Adrenal gland (tissue), 5 donors: ENCODE results near the gene ARHGAP31.
"Not testable (repeated sequence)": the region's sequence is repeated elsewhere in the genome, so short reads cannot be mapped to it uniquely, and the experiment has no call there.

Experiments
- POLR2A ChIP-seq, 2 donors: fragments of 450-650 bp; IDR thresholded peaks; one replicate each; pipeline ENCODE4 v1.6.1; 2017; ENCODE audit warnings: antibody characterized with exemption in 2 of 2, mild to moderate bottlenecking in 2 of 2, moderate library complexity in 1 of 2
- TF ChIP-seq, protein P1 (sequence below), 6 experiments: fragments of 450-650 bp in 4 of 6; fragments of 200-600 bp in 2 of 6; sonication (generic) in 1 of 6; IDR thresholded peaks; 1 replicate in 5 of 6; 2 replicates in 1 of 6; pipeline versions ENCODE4 v1.5.1 to v1.8.0; 2016 to 2021; ENCODE audit warnings: antibody characterized with exemption in 6 of 6, mild to moderate bottlenecking in 2 of 6, moderate library complexity in 1 of 6
- donor health status: DM: no; HTN: no; CAD: no.

- TF ChIP-seq, protein P1, sequence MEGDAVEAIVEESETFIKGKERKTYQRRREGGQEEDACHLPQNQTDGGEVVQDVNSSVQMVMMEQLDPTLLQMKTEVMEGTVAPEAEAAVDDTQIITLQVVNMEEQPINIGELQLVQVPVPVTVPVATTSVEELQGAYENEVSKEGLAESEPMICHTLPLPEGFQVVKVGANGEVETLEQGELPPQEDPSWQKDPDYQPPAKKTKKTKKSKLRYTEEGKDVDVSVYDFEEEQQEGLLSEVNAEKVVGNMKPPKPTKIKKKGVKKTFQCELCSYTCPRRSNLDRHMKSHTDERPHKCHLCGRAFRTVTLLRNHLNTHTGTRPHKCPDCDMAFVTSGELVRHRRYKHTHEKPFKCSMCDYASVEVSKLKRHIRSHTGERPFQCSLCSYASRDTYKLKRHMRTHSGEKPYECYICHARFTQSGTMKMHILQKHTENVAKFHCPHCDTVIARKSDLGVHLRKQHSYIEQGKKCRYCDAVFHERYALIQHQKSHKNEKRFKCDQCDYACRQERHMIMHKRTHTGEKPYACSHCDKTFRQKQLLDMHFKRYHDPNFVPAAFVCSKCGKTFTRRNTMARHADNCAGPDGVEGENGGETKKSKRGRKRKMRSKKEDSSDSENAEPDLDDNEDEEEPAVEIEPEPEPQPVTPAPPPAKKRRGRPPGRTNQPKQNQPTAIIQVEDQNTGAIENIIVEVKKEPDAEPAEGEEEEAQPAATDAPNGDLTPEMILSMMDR (IDR thresholded peaks at IDR 0.05) = not testable (repeated sequence)
- not testable (repeated sequence) for TF ChIP-seq POLR2A (IDR thresholded peaks at IDR 0.05)
These were observed 77.6 kb downstream of the ARHGAP31 start for GRCh38 chr3:119371786-119372185.
